Measurements from ENCODE around the gene VPS9D1.
"Not testable (repeated sequence)": the region's sequence is repeated elsewhere in the genome, so short reads cannot be mapped to it uniquely, and the experiment has no call there.

The VPS9D1 gene

GRCh38 chr16:89691986-89692569 lies 28.6 kb downstream of the VPS9D1 start:
- no peak for DNase-seq

GRCh38 chr16:89691231-89691985 lies 29.3 kb downstream of the VPS9D1 start:
- no peak for DNase-seq

GRCh38 chr16:89690392-89690901 lies 30.3 kb downstream of the VPS9D1 start:
- DNase-seq = no peak

GRCh38 chr16:89689621-89690020 lies 31.1 kb downstream of the VPS9D1 start:
- not testable (repeated sequence) for DNase-seq

GRCh38 chr16:89689142-89689541 lies 31.6 kb downstream of the VPS9D1 start:
- DNase-seq = no peak

GRCh38 chr16:89688395-89688794 lies 32.3 kb downstream of the VPS9D1 start:
- no peak for DNase-seq

- DNase-seq = no peak
These were observed 33.4 kb downstream of the VPS9D1 start for GRCh38 chr16:89687092-89687940.

GRCh38 chr16:89686520-89687091 lies 34.1 kb downstream of the VPS9D1 start, which contains the start of gene CDK10:
Gene CDK10, plus strand, starts transcription at chr16:89686689. Its CDS starts 22 bp downstream, at chr16:89686711.
- DNase-seq = peak; percentile 89

- no peak for DNase-seq
These were observed 34.8 kb downstream of the VPS9D1 start for GRCh38 chr16:89685916-89686315.

- DNase-seq = no peak
These were observed 42.4 kb downstream of the VPS9D1 start for GRCh38 chr16:89678258-89678657.

- no peak for DNase-seq
These were observed 48.3 kb downstream of the VPS9D1 start for GRCh38 chr16:89672177-89672941.

GRCh38 chr16:89671565-89671964 lies 49.1 kb downstream of the VPS9D1 start:
- DNase-seq = not testable (repeated sequence)

- no peak for DNase-seq
These were observed 49.9 kb downstream of the VPS9D1 start for GRCh38 chr16:89670496-89671431.

GRCh38 chr16:89669755-89670154 lies 50.9 kb downstream of the VPS9D1 start:
- no peak for DNase-seq

- DNase-seq = no peak
These were observed 51.9 kb downstream of the VPS9D1 start for GRCh38 chr16:89668790-89669158.

GRCh38 chr16:89667633-89668032 lies 53.1 kb downstream of the VPS9D1 start:
- no peak for DNase-seq

GRCh38 chr16:89667000-89667399 lies 53.7 kb downstream of the VPS9D1 start:
- not testable (repeated sequence) for DNase-seq

- DNase-seq = not testable (repeated sequence)
These were observed 56.5 kb downstream of the VPS9D1 start for GRCh38 chr16:89664238-89664637.

GRCh38 chr16:89661215-89661614 lies 59.5 kb downstream of the VPS9D1 start:
- DNase-seq = no peak

GRCh38 chr16:89660146-89660545 lies 60.6 kb downstream of the VPS9D1 start:
- DNase-seq = no peak

All from CD4-positive, alpha-beta T cell treated with Interleukin-21 for 1 hour (primary cell).